ENCODE measurements around the gene MYL3.
A peak's percentile ranks its signal among the peaks of the same experiment; 100 is the strongest.

Gene MYL3

GRCh38 chr3:46894256-46894655, 31.0 kb upstream of the MYL3 start:
- TF ChIP-seq GATA1 (IDR thresholded peaks at IDR 0.05; ENCODE audit: low read depth, low read length) (no peak), POLR2A (IDR thresholded peaks at IDR 0.05; ENCODE audit: low read length) (no peak)
- no peak for DNase-seq

DNA sequence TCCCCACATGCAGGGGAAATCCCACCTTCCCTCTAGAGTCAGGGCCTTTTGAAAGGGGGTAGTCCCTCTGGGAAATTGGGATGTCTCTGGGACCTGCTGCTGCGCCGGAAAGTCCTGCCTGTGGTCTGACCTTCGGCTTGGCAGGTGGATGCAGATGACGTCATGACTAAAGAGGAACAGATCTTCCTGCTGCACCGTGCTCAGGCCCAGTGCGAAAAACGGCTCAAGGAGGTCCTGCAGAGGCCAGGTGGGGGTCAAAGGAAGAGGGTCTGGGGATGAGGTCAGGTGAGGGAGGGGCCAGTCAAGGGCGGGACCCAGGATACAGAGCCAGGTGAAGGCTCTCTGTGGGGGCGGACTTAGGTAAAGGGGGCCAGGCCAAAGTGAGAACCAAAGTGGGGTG, 30.5 kb upstream of the MYL3 start:
- DNase-seq = no peak
- no peak for TF ChIP-seq GATA1 (IDR thresholded peaks at IDR 0.05; ENCODE audit: low read depth, low read length)
- TF ChIP-seq POLR2A (IDR thresholded peaks at IDR 0.05; ENCODE audit: low read length) = no peak

DNA sequence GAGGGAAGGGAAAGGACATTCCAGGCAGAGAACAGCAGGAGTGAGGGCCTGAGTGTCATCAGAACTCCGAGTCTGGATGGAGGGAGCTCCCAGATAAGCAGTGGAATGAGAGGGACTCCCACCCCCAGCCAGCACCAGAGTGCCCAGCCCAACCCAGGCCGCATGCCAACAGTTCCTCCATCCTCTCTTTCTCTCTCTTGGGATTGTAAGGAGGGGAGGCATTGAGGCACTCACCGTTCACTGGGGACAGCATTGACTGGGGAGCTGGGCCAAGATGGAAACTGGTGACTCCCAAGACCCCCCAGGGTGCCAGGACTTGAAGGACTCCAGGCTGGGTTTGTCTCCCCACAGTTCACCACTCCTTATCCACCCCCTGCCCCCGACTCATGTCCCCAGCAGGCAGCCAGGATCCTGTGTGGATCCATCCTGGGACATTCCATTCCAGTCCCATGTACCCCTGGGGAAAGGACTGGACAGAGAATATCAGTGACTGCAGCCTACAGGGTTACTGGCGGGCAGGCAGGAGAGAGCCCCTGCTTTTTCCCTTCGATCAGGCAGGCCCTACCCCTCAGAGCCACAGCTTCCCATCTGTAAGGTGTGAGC, 30.0 kb upstream of the MYL3 start:
- DNase-seq = no peak
- no peak for TF ChIP-seq POLR2A (IDR thresholded peaks at IDR 0.05; ENCODE audit: low read length)
- TF ChIP-seq GATA1 (IDR thresholded peaks at IDR 0.05; ENCODE audit: low read depth, low read length) = no peak

GRCh38 chr3:46892285-46893145, 29.3 kb upstream of the MYL3 start:
- DNase-seq = peak; percentile 43 to 55

DNA sequence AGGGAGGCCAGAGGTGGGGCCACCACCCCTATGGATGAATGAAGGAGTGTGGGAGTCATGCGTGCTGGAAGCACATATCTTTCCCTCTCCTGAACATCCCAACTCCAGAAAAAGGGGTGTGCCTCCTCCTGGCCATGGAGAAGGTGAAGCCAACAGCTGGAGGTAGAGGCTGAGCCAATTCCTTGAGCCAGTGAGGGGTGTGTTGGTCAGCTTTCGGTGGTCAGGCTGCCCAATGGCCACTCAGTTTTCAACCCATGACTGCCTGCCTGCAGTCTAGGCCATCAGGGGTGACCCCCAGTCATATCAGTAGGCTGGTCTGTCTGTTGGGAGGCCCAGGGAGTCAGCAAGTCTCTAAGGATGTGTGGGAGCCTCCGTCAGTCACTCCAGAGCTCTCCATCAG, 27.9 kb upstream of the MYL3 start:
- DNase-seq = no peak
- TF ChIP-seq GATA1 (IDR thresholded peaks at IDR 0.05; ENCODE audit: low read depth, low read length) (no peak), POLR2A (IDR thresholded peaks at IDR 0.05; ENCODE audit: low read length) (no peak)

More at GRCh38 chr3:46892285-46893145, 29.3 kb upstream of the MYL3 start:
- no peak for TF ChIP-seq POLR2A (IDR thresholded peaks at IDR 0.05; ENCODE audit: low read length)
- TF ChIP-seq GATA1 (IDR thresholded peaks at IDR 0.05; ENCODE audit: low read depth, low read length) = no peak

GRCh38 chr3:46890132-46890531, 26.9 kb upstream of the MYL3 start:
- TF ChIP-seq GATA1 (IDR thresholded peaks at IDR 0.05; ENCODE audit: low read depth, low read length) (no peak), POLR2A (IDR thresholded peaks at IDR 0.05; ENCODE audit: low read length) (no peak)

DNA sequence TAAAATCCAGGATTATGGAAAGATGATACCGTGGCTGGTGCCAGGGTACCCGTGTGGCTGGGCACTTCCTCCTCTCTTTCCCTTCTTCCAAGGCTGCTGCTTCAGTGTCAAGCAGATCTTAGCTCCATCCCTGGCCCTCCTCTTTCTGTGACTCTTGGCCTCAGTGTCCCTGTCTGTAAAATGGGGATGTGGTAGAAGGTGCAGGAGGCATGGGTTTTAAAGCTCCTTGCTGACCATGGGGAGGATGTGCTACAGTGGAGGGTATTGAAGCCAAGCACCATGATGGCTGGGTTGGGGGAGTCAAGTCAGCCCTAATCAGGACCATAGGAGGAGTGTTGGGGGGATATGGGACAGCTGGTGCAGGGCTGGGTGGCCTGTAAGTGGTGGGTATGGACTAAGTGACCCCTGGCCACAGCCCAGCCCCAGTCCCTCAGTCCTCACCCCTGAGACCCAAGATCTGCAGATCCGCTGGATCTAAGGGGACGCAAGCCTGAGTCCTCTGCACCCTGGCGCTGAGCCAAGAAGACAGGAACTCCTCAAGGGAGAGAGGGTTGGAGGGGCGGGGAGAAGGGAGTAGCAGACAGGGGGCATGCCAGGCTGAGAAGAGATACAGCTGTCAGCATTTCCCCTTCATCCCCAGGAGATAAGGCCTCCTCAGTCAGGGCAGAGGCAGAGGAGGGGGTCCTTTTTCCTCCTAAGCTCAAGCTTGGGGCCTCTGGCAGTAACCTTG, 26.3 kb upstream of the MYL3 start:
- TF ChIP-seq GATA1 (IDR thresholded peaks at IDR 0.05; ENCODE audit: low read depth, low read length) (no peak), POLR2A (IDR thresholded peaks at IDR 0.05; ENCODE audit: low read length) (no peak)
- peak; percentile 44 to 59 for DNase-seq

More at GRCh38 chr3:46890132-46890531, 26.9 kb upstream of the MYL3 start:
- peak; percentile 37 to 73 for DNase-seq

- DNase-seq = no peak
- TF ChIP-seq GATA1 (IDR thresholded peaks at IDR 0.05; ENCODE audit: low read depth, low read length) = no peak
- TF ChIP-seq POLR2A (IDR thresholded peaks at IDR 0.05; ENCODE audit: low read length) = no peak
Observed at GRCh38 chr3:46888705-46889104, 25.5 kb upstream of the MYL3 start.

GRCh38 chr3:46887980-46888494, 24.8 kb upstream of the MYL3 start:
- no peak for TF ChIP-seq POLR2A (IDR thresholded peaks at IDR 0.05; ENCODE audit: low read length)
- no peak for TF ChIP-seq GATA1 (IDR thresholded peaks at IDR 0.05; ENCODE audit: low read depth, low read length)
- DNase-seq = no peak

GRCh38 chr3:46885612-46886011, 22.4 kb upstream of the MYL3 start:
- DNase-seq = no peak

DNA sequence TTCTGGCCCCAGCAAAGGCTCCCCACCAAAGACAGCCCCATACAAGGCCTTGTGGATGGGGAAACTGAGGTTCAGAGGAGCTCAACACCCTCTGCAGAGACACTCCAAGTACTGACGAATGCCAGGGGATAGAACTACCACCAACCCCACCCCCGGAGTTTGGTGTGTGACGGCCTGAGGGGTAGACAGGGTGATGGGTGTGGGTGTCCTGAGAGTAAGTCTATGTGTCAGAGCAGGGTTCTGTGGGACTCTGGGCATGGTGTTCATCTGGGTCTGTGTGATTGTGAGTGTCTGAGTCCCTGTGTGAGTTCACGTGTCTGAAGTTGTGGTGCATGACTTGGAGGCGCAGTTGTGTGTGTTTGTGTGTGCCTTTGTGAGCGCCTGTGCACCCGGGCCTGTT, 21.7 kb upstream of the MYL3 start:
- TF ChIP-seq GATA1 (IDR thresholded peaks at IDR 0.05; ENCODE audit: low read depth, low read length) = no peak
- no peak for TF ChIP-seq POLR2A (IDR thresholded peaks at IDR 0.05; ENCODE audit: low read length)
- DNase-seq = no peak

More at GRCh38 chr3:46885612-46886011, 22.4 kb upstream of the MYL3 start:
- TF ChIP-seq POLR2A (IDR thresholded peaks at IDR 0.05; ENCODE audit: low read length) (no peak), GATA1 (IDR thresholded peaks at IDR 0.05; ENCODE audit: low read depth, low read length) (no peak)

DNA sequence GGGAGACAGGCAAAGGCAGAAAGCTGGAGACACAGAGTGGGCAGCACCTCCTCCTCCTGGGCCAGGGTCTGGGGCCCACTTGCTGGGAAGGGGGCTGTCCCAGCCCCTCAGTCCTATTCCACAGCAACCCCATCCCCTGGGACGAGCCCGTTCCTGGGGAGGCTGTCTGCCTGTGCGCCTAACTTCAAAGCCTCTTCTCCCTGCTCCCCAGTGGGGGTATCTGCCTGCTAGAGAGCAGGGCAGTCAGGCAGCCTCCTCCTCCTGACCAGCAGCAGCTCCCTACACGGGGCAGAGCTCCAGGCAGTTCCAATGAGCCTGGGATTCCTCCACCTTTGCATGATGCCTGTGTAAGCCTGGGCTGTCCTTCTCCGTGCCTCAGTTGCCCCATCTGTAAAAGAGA, 21.2 kb upstream of the MYL3 start:
- no peak for DNase-seq

GRCh38 chr3:46883830-46884185, 20.6 kb upstream of the MYL3 start:
- DNase-seq = no peak
- TF ChIP-seq POLR2A (IDR thresholded peaks at IDR 0.05; ENCODE audit: low read length) (no peak), GATA1 (IDR thresholded peaks at IDR 0.05; ENCODE audit: low read depth, low read length) (no peak)

More for the DNA sequence above, 21.2 kb upstream of the MYL3 start:
- TF ChIP-seq POLR2A (IDR thresholded peaks at IDR 0.05; ENCODE audit: low read length) (no peak), GATA1 (IDR thresholded peaks at IDR 0.05; ENCODE audit: low read depth, low read length) (no peak)

Data from erythroblast (primary cell).